ENCODE data around the gene STAT6.

DNA sequence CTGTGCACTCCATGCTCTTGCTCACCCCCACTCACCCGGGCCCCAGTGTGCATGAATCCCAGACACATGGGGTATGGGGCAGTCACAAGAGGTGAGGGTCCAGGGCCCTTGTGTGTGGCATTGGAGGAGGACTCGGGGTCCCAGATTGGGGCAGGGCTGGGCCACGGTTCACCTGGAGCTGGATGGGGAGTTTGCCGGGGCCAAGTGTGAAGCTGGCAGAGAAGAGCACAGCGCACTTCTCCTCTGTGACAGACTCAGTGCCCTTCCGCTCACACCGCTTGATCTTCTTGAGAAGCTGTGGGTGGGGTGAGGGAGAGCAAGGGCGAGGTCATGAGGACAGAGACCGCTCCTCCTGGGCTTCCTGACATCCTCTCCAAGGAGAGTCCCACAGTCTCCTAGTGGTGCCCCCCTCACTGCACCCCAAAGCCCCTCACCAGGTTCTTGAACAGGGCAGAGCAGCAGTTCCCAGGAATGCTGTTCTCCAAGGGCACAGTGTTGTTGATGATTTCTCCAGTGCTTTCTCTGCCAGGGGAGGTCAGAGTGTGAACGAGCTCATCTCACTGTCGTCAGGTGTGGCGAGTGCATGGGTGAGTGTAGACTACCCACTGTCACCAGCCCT lies 6.8 kb downstream of the STAT6 start:
- TF ChIP-seq, protein P1, sequence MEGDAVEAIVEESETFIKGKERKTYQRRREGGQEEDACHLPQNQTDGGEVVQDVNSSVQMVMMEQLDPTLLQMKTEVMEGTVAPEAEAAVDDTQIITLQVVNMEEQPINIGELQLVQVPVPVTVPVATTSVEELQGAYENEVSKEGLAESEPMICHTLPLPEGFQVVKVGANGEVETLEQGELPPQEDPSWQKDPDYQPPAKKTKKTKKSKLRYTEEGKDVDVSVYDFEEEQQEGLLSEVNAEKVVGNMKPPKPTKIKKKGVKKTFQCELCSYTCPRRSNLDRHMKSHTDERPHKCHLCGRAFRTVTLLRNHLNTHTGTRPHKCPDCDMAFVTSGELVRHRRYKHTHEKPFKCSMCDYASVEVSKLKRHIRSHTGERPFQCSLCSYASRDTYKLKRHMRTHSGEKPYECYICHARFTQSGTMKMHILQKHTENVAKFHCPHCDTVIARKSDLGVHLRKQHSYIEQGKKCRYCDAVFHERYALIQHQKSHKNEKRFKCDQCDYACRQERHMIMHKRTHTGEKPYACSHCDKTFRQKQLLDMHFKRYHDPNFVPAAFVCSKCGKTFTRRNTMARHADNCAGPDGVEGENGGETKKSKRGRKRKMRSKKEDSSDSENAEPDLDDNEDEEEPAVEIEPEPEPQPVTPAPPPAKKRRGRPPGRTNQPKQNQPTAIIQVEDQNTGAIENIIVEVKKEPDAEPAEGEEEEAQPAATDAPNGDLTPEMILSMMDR (optimal IDR thresholded peaks at IDR 0.05 in 1 of 3, IDR thresholded peaks at IDR 0.05 in 1 of 3, conservative IDR thresholded peaks at IDR 0.05 in 1 of 3; ENCODE audit: extremely low read depth in 1 of 3, insufficient read depth in 2 of 3, low read length in 3 of 3): no peak
- TF ChIP-seq EZH2 (IDR thresholded peaks at IDR 0.05; ENCODE audit: low read length): no peak

All from keratinocyte (primary cell).